ENCODE results near the gene PKD2L1. TPM values are rescaled to one million over a fixed set of nuclear protein-coding genes. Genes with fewer than 3 reads are reported as not detected.

Gene PKD2L1
- total RNA-seq, 2 donors from 2014 or later: 0.09 to 0.34 TPM

GRCh38 chr10:100355086-100355485 lies 25.1 kb upstream of the PKD2L1 start:
- no peaks in the 10 kb centered on the region for H3K27me3 ChIP-seq (replicated peaks; ENCODE audit: insufficient read depth)
- no peak overlapping the region for H3K27ac ChIP-seq
- 90% methylated on average over 4 of the region's 4 CpGs for WGBS
- intact Hi-C loops (cut with DNase I): no loop called here
- TF ChIP-seq POLR2AphosphoS5 (IDR thresholded peaks at IDR 0.05): no peak
- TF ChIP-seq POLR2A (IDR thresholded peaks at IDR 0.05): no peak
- TF ChIP-seq, protein P1, sequence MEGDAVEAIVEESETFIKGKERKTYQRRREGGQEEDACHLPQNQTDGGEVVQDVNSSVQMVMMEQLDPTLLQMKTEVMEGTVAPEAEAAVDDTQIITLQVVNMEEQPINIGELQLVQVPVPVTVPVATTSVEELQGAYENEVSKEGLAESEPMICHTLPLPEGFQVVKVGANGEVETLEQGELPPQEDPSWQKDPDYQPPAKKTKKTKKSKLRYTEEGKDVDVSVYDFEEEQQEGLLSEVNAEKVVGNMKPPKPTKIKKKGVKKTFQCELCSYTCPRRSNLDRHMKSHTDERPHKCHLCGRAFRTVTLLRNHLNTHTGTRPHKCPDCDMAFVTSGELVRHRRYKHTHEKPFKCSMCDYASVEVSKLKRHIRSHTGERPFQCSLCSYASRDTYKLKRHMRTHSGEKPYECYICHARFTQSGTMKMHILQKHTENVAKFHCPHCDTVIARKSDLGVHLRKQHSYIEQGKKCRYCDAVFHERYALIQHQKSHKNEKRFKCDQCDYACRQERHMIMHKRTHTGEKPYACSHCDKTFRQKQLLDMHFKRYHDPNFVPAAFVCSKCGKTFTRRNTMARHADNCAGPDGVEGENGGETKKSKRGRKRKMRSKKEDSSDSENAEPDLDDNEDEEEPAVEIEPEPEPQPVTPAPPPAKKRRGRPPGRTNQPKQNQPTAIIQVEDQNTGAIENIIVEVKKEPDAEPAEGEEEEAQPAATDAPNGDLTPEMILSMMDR (IDR thresholded peaks at IDR 0.05): no peak
- H3K9me3 ChIP-seq: no peaks in the 10 kb centered on the region
- H3K4me1 ChIP-seq (replicated peaks): peaks cover 4% of the 10 kb centered on the region
- DNase-seq (ENCODE audit: low spot score): no peak
- H3K4me3 ChIP-seq: no peak overlapping the region
- H3K36me3 ChIP-seq: no peaks in the 10 kb centered on the region

GRCh38 chr10:100353770-100354485 lies 23.9 kb upstream of the PKD2L1 start:
- TF ChIP-seq POLR2AphosphoS5 (IDR thresholded peaks at IDR 0.05): no peak
- no peak for TF ChIP-seq POLR2A (IDR thresholded peaks at IDR 0.05)
- TF ChIP-seq, protein P1 (IDR thresholded peaks at IDR 0.05): no peak
- H3K4me1 ChIP-seq (replicated peaks): peaks cover 4% of the 10 kb centered on the region
- WGBS: 92% methylated on average over 6 of the region's 6 CpGs
- H3K9me3 ChIP-seq: no peaks in the 10 kb centered on the region
- DNase-seq (ENCODE audit: low spot score): no peak
- no peak overlapping the region for H3K4me3 ChIP-seq
- intact Hi-C loops (cut with DNase I): no loop called here
- H3K27ac ChIP-seq: no peak overlapping the region
- no peaks in the 10 kb centered on the region for H3K27me3 ChIP-seq (replicated peaks; ENCODE audit: insufficient read depth)
- no peaks in the 10 kb centered on the region for H3K36me3 ChIP-seq

- 92% methylated on average over 5 of the region's 5 CpGs for WGBS
- intact Hi-C loops (cut with DNase I): no loop called here
- no peak for DNase-seq (ENCODE audit: low spot score)
Measured at GRCh38 chr10:100350914-100351485, 21.0 kb upstream of the PKD2L1 start.

DNA sequence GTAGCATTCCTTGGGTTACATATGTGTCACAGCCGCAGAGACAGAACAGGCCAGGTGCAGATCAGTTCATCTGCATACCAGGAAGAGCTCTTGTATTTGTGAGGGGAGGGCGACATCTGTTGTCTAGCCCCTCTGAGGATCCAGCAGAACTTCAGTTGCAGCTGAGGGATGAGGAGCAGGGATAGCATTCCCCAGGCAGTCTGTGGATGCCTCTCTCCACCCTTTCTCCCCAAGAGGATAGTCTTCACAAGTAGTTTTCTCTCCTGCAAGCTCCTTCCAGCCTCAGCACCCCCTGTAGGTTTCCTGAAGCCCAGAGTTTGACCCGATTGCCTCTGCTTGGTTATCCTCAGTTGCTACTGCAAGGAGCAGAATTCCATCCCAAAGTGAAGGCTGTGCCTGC lies 19.6 kb upstream of the PKD2L1 start:
- Histone ChIP-seq H3K4me1 (replicated peaks) (no peaks in the 10 kb centered on the region), H3K4me3 (peak overlapping the region in 1 of 2 donors; percentile 82), H3K27ac (peak overlapping the region in 1 of 2 donors; percentile 88), H3K36me3 (no peaks in the 10 kb centered on the region), H3K27me3 (replicated peaks; ENCODE audit: insufficient read depth) (no peaks in the 10 kb centered on the region), H3K9me3 (no peaks in the 10 kb centered on the region)
- TF ChIP-seq POLR2AphosphoS5 (IDR thresholded peaks at IDR 0.05) (no peak), POLR2A (IDR thresholded peaks at IDR 0.05) (no peak)
- TF ChIP-seq, protein P1 (IDR thresholded peaks at IDR 0.05): no peak
- DNase-seq (ENCODE audit: low spot score): no peak
- intact Hi-C loops (cut with DNase I): no loop called here
- WGBS: 85% methylated on average over 3 of the region's 3 CpGs

More at GRCh38 chr10:100350914-100351485, 21.0 kb upstream of the PKD2L1 start:
- no peaks in the 10 kb centered on the region for H3K9me3 ChIP-seq
- H3K27ac ChIP-seq: peak overlapping the region in 1 of 2 donors; percentile 88
- no peaks in the 10 kb centered on the region for H3K4me1 ChIP-seq (replicated peaks)
- TF ChIP-seq, protein P1 (IDR thresholded peaks at IDR 0.05): no peak
- H3K36me3 ChIP-seq: no peaks in the 10 kb centered on the region
- no peaks in the 10 kb centered on the region for H3K27me3 ChIP-seq (replicated peaks; ENCODE audit: insufficient read depth)
- H3K4me3 ChIP-seq: no peak overlapping the region

- Histone ChIP-seq H3K4me1 (replicated peaks) (no peaks in the 10 kb centered on the region), H3K4me3 (peak overlapping the region in 1 of 2 donors; percentile 82), H3K9me3 (no peaks in the 10 kb centered on the region), H3K36me3 (no peaks in the 10 kb centered on the region), H3K27me3 (replicated peaks; ENCODE audit: insufficient read depth) (no peaks in the 10 kb centered on the region), H3K27ac (peak overlapping the region in 1 of 2 donors; percentile 88)
- WGBS: 76% methylated on average over 5 of the region's 5 CpGs
- intact Hi-C loops (cut with DNase I): no loop called here
- TF ChIP-seq POLR2A (IDR thresholded peaks at IDR 0.05) (no peak), POLR2AphosphoS5 (IDR thresholded peaks at IDR 0.05) (no peak)
- TF ChIP-seq, protein P1 (IDR thresholded peaks at IDR 0.05): no peak
- DNase-seq (ENCODE audit: low spot score): no peak
Measured at GRCh38 chr10:100349087-100349486, 19.1 kb upstream of the PKD2L1 start.

Data from prostate gland (tissue), 2 donors.